GM12891 (cell line): ENCODE data around the gene TPX2.

Source experiments
- POLR2A ChIP-seq: IDR thresholded peaks from 2 replicates; pipeline ENCODE4 v1.6.1; 2011; ENCODE audit warnings: low read depth, low read length, control low read depth
- POLR2AphosphoS5 ChIP-seq: IDR thresholded peaks from 2 replicates; pipeline ENCODE4 v1.6.1; 2011; ENCODE audit warnings: low read depth, low read length, control low read depth
- SPI1 ChIP-seq: IDR thresholded peaks from 2 replicates; pipeline ENCODE4 v1.6.1; 2011; ENCODE audit warnings: low read depth, low read length, control low read depth

GRCh38 chr20:31759836-31760518 is 20.9 kb downstream of the TPX2 start:
- TF ChIP-seq POLR2A (no peak), POLR2AphosphoS5 (no peak), SPI1 (no peak)
